DMS 273 (cell line): ENCODE data around the gene RELT.

Experiments
- DNase-seq: peaks from one replicate; lab custom pipeline; 2025; ENCODE audit not compliant: unreplicated experiment; lab: John Stamatoyannopoulos, UW

Gene RELT

DNA sequence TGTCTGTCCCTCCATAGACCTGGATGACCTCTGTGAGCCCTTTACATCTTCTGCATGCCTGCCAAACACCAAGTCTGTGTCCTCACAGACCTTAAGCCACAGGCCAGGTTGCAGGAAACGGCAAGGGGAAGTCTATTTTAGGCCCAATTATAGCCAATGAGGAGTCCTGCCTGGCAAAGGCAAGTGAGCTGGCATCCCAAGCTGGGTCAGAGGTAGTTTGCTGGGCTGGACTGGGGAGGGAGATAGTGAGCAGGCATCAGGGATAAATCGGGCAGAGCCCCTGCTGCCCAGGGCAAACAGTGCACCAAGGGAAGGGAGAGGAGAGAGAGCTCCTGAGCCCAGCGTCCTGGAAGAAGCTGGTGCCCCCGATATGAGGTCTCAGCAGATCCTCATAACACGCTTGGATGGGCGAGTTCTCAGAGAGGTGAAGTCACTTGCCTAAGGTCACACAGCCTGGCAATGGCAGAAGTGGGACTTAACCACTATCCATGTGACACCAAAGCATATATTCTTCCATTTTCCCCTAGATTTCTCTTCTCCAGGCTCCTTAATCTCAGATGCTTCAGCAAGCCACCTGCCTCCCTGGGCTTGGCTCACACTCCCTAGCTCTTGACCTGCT is 3.7 kb upstream of the RELT start:
- peak; percentile 56 for DNase-seq

DNA sequence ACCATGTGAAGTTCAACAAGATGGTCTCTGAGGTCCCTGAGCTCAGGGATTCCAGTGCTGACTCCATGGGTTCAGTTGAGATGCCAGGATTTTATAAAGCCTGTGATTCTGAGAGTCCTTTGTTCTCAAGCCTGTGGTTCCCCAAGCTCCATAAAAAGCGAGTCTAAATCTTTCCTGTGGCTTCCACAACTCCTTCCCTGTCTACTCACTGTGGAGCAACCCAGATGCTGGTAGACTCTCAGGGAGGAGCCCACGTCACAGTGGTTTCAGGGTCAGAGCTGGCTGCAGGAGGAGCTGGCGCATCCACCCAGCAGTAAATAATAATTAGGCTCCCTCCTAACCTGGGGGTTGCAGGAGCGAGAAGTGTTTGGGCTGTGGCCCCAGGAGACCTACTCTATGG is 2.0 kb upstream of the RELT start:
- no peak for DNase-seq

DNA sequence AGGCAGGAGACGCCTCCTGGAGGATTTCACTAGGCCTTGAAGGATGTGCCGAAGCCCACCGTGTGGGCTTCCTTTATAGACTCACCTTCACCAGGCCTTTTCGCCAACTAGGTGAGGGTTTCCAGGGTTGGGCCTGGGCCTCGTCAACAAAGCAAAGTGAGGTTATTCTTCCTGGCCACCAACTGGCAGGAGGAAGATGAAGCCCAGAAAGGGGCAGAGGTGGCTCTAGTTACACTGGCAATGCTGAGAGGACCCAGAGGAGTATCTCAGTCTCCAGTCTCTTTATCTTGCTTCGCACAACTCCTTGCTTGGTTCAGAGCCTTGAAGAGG is 404 bp upstream of the RELT start:
- no peak for DNase-seq

DNA sequence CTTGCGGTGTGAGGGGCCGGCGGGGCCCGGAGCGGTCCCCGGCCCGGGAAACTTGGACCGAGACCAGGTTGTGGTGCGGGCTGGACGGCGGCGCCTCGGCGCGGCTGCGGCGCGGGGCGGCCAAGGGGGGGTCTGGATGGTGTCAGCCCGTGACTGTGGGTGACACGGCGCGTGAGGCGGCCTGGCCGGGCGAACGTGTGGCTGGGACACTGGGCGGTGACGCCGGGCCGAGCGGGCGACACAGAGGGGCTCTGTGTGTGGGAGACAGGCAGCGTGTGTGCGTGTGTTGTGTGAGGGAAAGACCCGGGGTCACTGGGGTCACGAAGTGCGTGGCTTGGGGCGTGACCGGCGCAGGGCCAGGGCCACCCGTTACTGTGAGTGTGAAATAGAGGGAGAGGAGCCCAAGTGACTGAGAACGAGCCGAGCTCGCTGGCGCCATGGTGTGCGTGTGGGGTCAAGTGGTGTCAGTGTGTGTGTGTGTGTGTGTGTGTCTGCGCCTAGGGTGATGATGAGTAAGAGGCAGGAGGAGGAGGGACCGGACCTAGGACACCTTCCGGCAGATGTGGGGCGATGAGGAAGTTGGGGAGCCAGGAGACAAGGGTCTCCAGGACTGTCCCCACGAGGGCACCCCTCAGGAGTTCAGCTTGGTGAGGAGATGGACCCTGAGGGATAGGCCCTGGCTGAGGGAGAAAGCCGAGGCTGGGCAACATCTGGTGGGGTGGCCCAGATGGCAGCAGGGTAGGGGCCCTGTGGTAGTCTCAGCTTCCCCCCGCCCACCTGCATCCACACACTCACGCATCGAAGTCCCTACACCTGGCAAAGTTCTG is 817 bp downstream of the RELT start:
- peak; percentile 52 for DNase-seq

DNA sequence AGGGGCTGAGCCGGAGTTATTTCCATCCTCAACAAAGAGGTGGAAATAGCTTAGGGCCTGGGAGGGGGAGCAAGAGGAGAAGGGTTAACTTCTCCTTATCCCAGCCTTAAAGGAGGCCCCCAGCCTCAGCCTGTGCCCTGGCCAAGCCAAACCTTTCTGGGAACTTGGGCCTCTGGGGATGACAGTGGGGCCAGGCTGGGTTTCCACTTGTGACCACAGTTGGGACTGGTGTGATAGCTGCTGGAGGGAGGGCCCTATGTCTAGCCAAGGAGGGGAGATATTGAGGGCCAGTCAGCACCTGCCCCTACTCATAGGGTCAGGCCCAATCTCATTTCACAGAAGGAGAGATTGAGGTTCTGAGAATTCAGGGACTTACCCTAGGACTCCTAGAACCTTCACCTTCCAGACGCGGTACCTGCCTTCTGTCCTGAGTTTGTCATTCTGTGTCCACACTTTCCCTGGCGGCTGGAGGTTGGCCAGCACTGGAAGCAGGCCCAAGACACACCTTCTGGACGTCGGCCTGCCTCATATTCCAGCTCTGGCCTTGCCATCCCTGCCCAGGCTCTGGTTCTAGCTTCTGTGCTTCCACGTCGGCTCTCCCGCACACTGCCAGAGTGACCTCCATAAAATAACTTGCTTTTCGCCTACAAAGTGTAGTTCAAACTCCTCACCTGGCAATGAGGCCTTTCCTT is 3.1 kb downstream of the RELT start:
- DNase-seq: no peak

DNA sequence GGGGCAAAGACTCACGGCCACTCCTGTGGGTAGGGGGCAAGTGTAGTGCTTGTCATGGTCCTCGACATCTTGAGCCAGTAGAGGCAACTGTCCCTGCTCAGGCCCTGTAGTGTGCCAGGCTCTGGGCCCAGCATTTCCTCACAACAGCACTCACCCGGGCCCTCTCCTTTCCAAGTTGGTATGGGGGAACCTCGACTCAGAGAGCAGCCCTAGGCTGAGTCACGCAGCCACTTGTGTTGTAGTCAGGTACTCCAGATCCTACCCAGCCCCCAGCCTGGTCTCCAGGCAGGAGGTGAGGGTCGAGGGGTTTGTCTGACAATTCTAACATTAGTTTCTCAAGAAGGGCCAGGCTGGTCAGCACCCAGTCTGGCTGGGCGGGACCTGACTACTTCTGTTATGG is 4.1 kb downstream of the RELT start:
- no peak for DNase-seq

DNA sequence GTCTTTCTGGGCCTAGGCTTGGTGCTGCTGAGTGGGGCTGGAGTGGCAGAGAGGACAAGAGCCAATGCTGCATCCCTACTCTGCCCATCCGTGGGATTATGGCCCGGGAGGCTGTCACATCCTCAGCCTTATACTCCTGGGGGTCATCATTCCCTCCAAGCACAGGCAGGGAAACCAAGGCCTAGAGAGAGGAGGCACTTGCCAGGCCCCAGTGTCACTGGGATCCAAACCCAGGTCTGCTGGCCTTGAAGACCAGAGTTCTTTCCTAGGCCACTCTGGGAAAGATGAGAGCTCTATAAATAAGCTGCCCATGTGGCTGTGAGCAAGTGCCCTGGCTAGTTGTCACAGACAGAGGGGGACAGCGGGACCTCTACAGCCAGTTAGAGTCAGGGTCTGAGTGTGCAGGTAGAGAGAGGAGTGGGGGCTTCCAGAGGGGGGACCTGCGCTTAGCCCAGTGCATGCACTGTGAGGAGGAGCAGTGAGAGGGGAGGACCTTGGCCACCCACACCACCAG is 4.8 kb downstream of the RELT start:
- no peak for DNase-seq

DNA sequence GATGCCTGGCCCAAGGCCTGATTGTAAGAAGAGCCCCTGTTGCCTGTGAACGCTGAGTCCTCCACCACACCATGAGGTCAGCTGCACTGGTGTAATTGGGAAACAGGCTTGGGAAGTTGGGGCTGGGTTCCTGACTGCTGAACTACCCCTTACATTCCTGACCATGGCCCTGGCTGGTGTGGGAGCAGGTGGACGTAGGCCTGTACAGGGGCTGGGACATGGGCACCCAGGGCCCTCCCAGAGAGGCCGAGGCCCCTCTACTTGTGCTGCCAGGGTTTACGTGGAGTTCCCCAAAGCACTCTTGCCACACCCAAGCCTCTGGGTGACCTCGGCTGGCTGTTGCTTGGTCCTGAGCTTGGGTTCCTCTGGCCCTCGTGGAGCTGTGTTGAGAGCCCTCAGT is 5.4 kb downstream of the RELT start:
- no peak for DNase-seq

DNA sequence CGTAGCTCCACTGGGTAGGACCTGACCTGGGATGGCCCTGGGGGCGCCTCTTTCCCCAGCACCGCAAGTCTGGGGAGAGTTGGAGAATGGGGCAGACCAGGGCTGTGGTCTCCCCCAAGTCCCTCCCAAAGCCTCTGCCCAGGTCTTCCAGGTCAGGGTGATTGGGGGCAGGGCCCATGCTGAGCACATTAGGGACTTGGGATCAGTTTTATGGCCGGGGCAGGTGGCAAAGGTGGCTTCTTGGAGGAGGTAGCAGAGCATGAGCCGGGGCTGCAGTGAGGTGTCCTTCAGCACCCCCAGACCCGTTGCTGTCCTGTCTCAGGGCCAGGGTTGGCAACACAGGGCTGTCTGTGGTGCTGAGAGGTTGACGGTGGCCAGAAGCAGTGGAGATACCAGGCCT is 6.0 kb downstream of the RELT start:
- no peak for DNase-seq

DNA sequence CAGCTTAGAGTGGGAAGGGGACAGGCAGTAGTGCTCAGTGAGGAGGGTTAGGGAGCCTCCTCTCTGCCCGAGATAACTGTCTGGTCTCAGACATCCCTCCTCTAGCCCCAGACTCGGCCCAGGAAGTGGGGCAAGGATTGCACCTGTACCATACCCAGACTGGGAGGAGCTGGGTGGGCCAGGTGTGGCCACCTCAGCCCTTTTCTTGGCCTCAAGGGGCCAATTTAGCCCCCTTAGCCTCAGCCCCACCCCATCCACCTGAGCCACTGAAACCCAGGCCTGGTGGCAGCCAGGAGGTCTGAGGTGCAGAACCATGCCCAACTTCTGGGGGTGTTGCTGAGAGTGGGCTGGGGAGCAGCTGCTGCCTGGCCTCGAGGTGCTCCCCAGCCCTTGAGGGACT is 6.5 kb downstream of the RELT start:
- no peak for DNase-seq

DNA sequence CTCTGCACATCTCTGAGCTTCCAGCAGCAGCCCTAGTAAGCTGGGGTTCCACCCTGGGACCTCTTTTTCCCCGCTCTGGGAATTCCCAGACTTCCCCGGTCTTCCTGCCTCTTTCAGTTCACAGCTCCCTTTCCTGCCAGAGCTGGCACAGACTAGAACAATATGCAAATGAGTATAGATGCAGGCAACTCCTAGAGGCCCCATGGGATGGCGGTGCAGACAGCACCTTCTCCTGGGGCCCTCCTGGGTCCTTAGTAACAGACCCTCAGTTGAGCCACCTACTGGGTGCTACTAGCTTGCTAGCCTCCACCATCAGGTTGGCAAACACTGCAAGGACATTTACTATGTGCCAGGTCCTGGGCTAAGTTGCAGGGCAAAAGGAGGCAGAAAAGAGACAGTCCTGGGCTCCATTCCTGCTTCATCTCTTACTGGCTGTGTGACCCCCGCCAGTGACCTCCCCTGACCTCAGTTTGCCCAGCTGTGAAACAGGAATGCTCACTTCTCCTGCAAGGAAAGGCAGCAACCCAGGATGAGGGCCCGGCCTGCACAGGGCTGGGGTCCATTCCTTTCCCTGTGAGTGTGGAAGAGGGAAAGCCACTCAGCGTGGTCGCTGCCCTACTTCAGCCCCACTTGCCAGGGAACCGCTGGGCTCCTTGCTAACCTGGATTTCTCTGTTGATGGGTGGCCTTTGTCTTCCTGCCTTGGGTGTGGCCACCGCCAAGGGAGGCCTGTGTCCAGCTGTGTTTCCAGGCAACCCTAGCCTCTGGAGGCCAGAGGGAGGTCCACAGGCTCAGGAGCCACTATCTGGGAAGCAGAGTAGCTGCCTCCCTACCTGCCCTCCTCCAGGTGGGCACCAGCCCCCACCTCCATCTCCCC is 7.3 kb downstream of the RELT start:
- DNase-seq: peak; percentile 31

DNA sequence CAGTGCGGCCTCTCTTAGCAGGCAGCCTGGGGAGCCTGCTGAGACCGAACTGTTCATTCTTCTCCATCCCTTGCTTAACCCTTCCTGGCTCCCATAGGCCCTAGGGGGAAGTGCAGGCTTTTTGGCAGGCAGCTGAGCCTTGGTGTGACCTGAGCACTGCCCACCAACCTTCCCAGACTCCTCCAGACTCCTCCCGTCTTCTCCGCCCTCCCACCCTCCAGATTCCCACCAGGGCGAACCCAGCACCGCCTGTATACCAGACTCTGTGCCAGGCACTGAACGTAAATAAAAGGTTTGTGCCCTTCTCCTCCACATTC is 7.9 kb downstream of the RELT start:
- no peak for DNase-seq

DNA sequence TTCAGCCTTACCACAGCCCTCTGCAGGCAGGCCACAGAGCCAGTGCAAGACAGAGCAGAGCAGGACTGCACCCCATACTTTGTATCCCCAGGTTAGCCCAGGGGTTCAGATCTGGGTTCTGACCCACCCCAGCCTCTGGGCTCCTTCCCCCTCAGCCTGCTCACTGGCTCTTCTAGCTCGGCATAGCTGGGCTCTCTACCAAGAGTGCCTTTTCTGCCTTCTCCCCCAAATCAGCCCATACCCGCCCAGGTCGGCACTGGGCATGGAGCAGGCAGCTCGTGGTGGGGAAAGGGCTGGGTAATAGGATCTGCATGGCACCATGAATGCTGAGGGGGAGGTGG is 8.3 kb downstream of the RELT start:
- no peak for DNase-seq

DNA sequence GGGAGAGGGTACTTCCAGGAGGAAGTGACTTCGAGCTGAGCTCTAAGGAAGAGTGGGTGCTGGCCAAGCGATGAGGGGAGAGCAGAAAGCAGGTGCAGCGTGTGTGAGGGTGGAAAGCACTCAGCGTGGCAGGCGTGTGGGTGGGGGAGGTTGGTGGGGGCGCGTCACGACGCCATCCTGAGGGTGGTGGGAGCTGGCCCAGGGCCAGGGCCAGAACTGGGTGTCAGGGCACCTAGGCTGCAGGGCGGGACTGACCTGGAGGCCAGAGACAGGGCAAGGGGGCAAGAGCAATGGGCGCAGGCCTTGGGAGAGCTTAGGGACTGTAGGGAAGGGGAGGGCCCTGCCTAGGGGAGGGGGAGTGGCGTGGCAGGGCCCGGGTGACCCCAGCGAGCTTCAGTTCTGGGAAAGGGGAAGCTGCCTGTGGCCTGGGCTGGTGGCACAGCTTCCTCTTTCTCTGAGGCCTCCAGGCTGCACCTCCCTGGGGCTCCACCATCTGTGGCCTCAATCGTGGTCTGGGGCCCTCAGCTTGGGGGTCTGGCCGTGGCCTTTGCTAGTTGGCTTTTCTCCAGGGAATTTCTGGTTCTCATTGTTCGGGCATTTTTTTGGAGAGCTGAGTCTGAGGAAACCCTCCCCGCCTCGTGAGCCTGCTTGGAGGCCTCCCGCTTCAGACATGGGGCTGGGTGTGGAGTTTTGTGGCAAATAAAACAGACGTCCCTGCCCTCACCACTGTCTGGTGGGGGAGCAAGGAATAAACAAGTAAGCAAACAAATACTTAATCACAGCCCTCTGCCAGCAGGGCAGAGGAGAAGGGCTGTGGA is 8.9 kb downstream of the RELT start:
- peak; percentile 36 for DNase-seq

DNA sequence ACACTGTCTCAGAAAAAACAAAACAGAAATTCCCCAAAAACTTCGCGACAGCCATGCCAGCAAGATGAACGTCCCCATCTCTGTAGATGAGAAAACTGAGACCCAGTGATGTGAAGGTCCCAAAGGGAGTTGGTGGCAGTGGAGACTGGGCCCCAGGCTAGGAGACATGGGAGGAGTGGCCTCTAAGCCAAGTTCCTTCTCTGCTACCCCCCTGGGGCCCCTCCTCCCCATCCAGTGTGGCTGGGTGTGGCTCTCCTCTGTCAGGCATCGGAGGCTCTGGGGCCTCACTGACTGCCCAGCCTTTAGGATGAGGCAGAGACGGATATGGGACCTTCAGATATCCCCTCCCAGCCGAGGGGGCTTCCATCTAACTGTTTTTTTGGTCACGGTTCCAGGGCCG is 9.8 kb downstream of the RELT start:
- DNase-seq: no peak

DNA sequence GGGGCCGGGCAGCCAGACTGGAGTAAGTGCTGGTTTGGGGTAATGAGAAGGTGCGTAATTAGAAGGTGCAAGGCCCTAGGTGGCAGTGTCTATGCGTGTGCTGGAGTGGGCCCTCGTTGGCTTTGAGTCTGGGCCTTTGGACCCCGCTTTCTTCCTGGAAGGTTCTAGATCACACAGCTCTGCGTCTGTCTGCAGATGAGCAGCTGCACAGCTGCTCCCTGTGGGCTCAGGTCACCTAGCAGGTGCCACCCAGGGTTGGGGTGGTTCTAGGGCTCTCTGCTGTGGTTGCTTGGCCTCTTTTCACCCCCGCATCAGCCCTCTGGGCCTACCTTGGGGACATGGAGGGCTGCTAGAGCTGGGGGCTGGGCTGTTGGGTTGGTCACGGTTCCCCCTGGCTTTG is 10.3 kb downstream of the RELT start:
- no peak for DNase-seq

DNA sequence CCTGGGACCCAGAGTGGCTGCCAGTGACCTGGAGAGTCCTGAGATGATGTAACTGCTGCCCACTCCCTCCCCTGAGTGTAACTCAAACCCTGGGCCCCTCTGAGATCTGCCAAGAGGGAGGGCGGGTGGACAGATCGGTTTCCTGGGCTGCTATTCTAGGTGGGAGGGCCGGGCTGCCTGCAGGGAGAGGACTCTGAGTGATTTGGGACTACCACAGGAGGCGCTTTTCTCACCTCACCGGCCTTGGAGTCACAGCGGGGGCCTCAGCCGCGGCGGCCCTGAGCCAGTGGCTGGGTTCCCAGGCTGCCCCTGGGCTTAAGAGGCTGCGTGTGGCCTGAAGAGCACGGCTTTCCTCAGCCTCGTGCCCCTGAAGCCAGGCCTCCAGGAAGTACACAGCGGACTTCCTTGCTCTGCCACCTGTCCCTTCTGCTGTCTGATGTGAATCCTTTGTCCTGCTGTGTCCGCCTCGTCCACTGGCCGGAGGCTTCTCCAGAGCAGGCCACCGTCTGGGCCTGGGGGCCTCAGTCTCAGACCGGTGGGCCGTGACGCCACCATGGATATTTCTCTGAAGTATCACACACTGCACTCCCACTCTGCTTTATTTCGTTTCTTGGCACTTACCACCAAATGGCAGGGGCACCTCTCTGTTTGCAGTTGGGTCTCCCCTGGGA is 11.5 kb downstream of the RELT start:
- DNase-seq: no peak

DNA sequence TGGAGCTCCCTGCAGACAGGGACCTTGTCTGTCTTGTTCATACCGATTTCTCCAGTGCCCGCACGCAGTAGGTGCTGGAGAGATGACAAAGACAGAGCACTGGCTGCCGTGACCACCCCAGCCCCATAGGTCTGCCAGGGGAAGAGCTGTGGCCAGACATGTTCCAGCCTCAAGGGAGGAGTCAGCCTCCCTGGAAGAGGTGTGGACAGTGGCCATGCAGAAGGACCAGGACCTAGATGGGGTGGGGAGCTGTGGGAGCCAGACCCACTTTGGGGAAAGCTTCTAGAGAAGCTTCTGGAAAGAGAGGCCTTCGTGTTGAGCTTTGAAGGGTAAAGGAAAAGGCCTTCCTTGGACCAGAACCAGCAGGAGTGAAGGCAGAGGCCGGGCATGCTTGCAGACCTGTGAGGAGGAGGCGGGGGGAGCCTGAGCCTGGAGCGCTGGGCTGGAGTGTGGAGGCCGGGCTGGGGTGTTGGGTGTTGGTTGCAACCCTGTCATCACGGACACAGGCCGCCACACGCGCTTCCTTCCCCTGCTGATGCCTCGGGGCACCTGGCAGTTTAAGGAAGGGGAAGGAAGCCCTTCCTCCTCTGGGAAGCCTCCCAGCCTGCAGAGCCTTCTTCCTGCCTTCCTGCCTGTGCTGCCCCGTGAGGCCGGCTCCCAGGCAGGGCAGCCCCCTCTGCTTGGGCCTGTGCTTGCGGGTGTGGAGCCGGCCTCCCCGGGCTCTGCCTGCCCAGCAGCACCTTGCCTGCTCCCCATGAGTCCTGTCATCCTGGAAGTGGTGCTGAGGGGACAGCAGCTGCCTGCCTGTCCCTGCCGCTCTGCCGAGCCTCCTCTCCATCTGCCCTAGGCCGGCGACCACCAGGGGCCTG is 12.3 kb downstream of the RELT start:
- DNase-seq: no peak

DNA sequence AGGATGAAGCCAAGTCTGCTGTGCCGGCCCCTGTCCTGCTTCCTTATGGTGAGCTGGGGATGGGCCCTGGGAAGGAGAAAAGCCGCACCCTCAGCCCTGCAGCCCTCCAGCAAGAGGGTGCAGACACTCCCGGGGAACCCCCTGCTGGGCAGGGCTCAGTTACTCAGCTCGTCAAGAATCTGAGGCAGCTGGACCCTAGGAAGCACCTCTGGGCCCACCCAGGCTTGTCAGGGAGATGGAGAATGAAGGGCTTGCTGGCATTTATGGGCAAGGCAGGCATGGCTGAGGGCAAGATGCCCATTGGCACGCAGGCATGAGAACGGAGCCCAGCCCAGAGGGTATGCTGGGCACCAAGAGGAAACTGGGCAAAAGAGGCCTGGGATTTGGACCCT is 12.9 kb downstream of the RELT start:
- no peak for DNase-seq
